Hepatocyte (in vitro differentiated cells): Measurements from ENCODE around the gene CUL9. TPM values are rescaled to one million over a fixed set of nuclear protein-coding genes. Genes with fewer than 3 reads are reported as not detected.

Experiments
- DNase-seq: peaks from one replicate; pipeline ENCODE4 v3.0.0-alpha.2; 2016; ENCODE audit warnings: low spot score
- H2AFZ ChIP-seq: fragments of 200-600 bp; sonication (generic); 2 replicates; pipeline ENCODE4 v1.6.0; 2016; ENCODE audit warnings: antibody characterized with exemption, mild to moderate bottlenecking
- H3K27ac ChIP-seq: fragments of 200-600 bp; sonication (generic); 2 replicates; pipeline ENCODE4 v1.5.1; 2016; ENCODE audit warnings: mild to moderate bottlenecking
- H3K27me3 ChIP-seq: fragments of 200-600 bp; sonication (generic); 2 replicates; pipeline ENCODE4 v1.6.1; 2016
- H3K36me3 ChIP-seq: fragments of 200-600 bp; sonication (generic); replicated peaks from 2 replicates; pipeline ENCODE4 v1.5.1; 2016; ENCODE audit warnings: low read depth; ENCODE audit not compliant: insufficient read depth
- H3K4me1 ChIP-seq: fragments of 200-600 bp; sonication (generic); 2 replicates; pipeline ENCODE4 v1.5.1; 2016; ENCODE audit warnings: mild to moderate bottlenecking, moderate library complexity; ENCODE audit not compliant: insufficient read depth
- H3K4me2 ChIP-seq: fragments of 200-600 bp; sonication (generic); 2 replicates; pipeline ENCODE4 v1.6.0; 2016
- H3K4me3 ChIP-seq: fragments of 200-600 bp; sonication (generic); 2 replicates; pipeline ENCODE4 v1.5.1; 2016; ENCODE audit warnings: mild to moderate bottlenecking
- H3K79me2 ChIP-seq: fragments of 200-600 bp; sonication (generic); 2 replicates; pipeline ENCODE4 v1.6.0; 2017; ENCODE audit warnings: mild to moderate bottlenecking
- H3K9me2 ChIP-seq: fragments of 200-600 bp; sonication (generic); replicated peaks from 2 replicates; pipeline ENCODE4 v1.6.0; 2017; ENCODE audit warnings: mild to moderate bottlenecking; ENCODE audit not compliant: insufficient read depth
- H3K9me3 ChIP-seq: fragments of 200-600 bp; sonication (generic); 2 replicates; pipeline ENCODE4 v1.5.1; 2016; ENCODE audit warnings: low read depth, mild to moderate bottlenecking
- H4K20me1 ChIP-seq: fragments of 200-600 bp; sonication (generic); 2 replicates; pipeline ENCODE4 v1.6.0; 2016; ENCODE audit warnings: mild to moderate bottlenecking; ENCODE audit not compliant: insufficient read depth, poor library complexity, severe bottlenecking
- CTCF ChIP-seq: fragments of 200-600 bp; sonication (generic); IDR thresholded peaks from 2 replicates; pipeline ENCODE4 v1.5.1; 2016; ENCODE audit warnings: antibody characterized with exemption, mild to moderate bottlenecking; ENCODE audit not compliant: poor library complexity
- EZH2 ChIP-seq: fragments of 200-600 bp; sonication (generic); IDR thresholded peaks from 2 replicates; pipeline ENCODE4 v1.6.1; 2016; ENCODE audit warnings: antibody characterized with exemption, mild to moderate bottlenecking, borderline replicate concordance
- EZH2phosphoT487 ChIP-seq: fragments of 200-600 bp; sonication (generic); IDR thresholded peaks from one replicate; pipeline ENCODE4 v1.6.1; 2018; ENCODE audit warnings: antibody characterized with exemption, mild to moderate bottlenecking, low read depth, moderate library complexity; ENCODE audit not compliant: unreplicated experiment, severe bottlenecking
- WGBS: methylation state at CpG from one replicate; pipeline ENCODE4 v1.1.6; 2016; ENCODE audit warnings: low lambda C conversion rate; ENCODE audit errors: missing lambda C conversion rate; 5-methylcytosine and 5-hydroxymethylcytosine counted together
- polyA plus RNA-seq: library from polyadenylated mRNA; unstranded; fragments of >200 nt; fragmentation: Nextera tagmentation; extraction: Ambion mirVana; gene quantifications from 2 replicates; pipeline ENCODE4 v1.2.1, GENCODE V29; 2016
- total RNA-seq: library from RNA; depleted of rRNA; stranded (reverse); fragments of >200 nt; gene quantifications from 2 replicates; pipeline ENCODE4 v1.2.3, GENCODE V29; 2014

Gene CUL9
- total and polyA plus RNA-seq, 2 experiments from 2014 or later: 20.1 to 26.2 TPM

GRCh38 chr6:43229803-43230620 lies 48.0 kb downstream of the CUL9 start:
- TF ChIP-seq EZH2 (no peak), CTCF (no peak), EZH2phosphoT487 (no peak)
- peaks cover 8% of the 10 kb centered on the region for H3K79me2 ChIP-seq
- peak overlapping the region; percentile 75 for H2AFZ ChIP-seq
- H3K36me3 ChIP-seq: no peaks in the 10 kb centered on the region
- peak overlapping the region; percentile 80 for H3K4me2 ChIP-seq
- 89% methylated on average over 17 of the region's 17 CpGs for WGBS
- H3K4me1 ChIP-seq: no peaks in the 10 kb centered on the region
- no peaks in the 10 kb centered on the region for H4K20me1 ChIP-seq
- DNase-seq: no peak
- H3K9me2 ChIP-seq: no peaks in the 10 kb centered on the region
- no peaks in the 10 kb centered on the region for H3K9me3 ChIP-seq
- H3K27me3 ChIP-seq: no peaks in the 10 kb centered on the region
- H3K4me3 ChIP-seq: no peak overlapping the region
- H3K27ac ChIP-seq: peak overlapping the region; percentile 18

- Histone ChIP-seq H3K27ac (no peak overlapping the region), H3K27me3 (no peaks in the 10 kb centered on the region), H2AFZ (no peak overlapping the region), H3K4me3 (no peak overlapping the region), H3K9me3 (no peaks in the 10 kb centered on the region), H3K79me2 (peaks cover 8% of the 10 kb centered on the region), H3K9me2 (no peaks in the 10 kb centered on the region), H3K36me3 (no peaks in the 10 kb centered on the region), H3K4me2 (no peak overlapping the region), H4K20me1 (no peaks in the 10 kb centered on the region), H3K4me1 (no peaks in the 10 kb centered on the region)
- DNase-seq: no peak
- TF ChIP-seq EZH2: no peak
- TF ChIP-seq CTCF: no peak
- no peak for TF ChIP-seq EZH2phosphoT487
- WGBS: 89% methylated on average over 4 of the region's 4 CpGs
Measured at GRCh38 chr6:43231053-43231452, 49.1 kb downstream of the CUL9 start.

GRCh38 chr6:43231735-43232450 lies 49.9 kb downstream of the CUL9 start:
- no peak overlapping the region for H3K4me3 ChIP-seq
- WGBS: 77% methylated on average over 2 of the region's 3 CpGs
- no peak overlapping the region for H2AFZ ChIP-seq

More at GRCh38 chr6:43231735-43232450, 49.9 kb downstream of the CUL9 start:
- no peak overlapping the region for H3K4me2 ChIP-seq
- DNase-seq: no peak
- no peaks in the 10 kb centered on the region for H3K4me1 ChIP-seq
- H3K27me3 ChIP-seq: no peaks in the 10 kb centered on the region
- no peaks in the 10 kb centered on the region for H3K9me2 ChIP-seq
- no peaks in the 10 kb centered on the region for H3K9me3 ChIP-seq
- H3K27ac ChIP-seq: no peak overlapping the region
- H4K20me1 ChIP-seq: no peaks in the 10 kb centered on the region
- TF ChIP-seq EZH2 (no peak), CTCF (no peak), EZH2phosphoT487 (no peak)
- H3K36me3 ChIP-seq: no peaks in the 10 kb centered on the region
- peaks cover 8% of the 10 kb centered on the region for H3K79me2 ChIP-seq
